K562 (cell line): ENCODE data around the gene PSMB10.

Experiments
- BACH1 ChIP-seq: fragments of 200-800 bp; sonication (Bioruptor generic); IDR thresholded peaks from 2 replicates; pipeline ENCODE4 v1.6.1; 2016; ENCODE audit warnings: missing genetic modification characterization, missing compliant biosample characterization
- KLF10 ChIP-seq: fragments of 250-450 bp; sonication (Bioruptor Pico); IDR thresholded peaks from 2 replicates; pipeline ENCODE4 v1.6.1; 2021; ENCODE audit warnings: matching md5 sums
- MAX ChIP-seq: sonication (generic); formaldehyde crosslinking; IDR thresholded peaks from 2 replicates; pipeline ENCODE4 v1.9.0; 2022; ENCODE audit warnings: mild to moderate bottlenecking, missing genetic modification reagents
- NFE2 ChIP-seq: IDR thresholded peaks from 2 replicates; pipeline ENCODE4 v1.6.1; 2014; ENCODE audit warnings: antibody characterized with exemption, low read depth
- NR1H2 ChIP-seq: sonication (generic); formaldehyde crosslinking; IDR thresholded peaks from 2 replicates; pipeline ENCODE4 v1.4.0; 2020; ENCODE audit warnings: mild to moderate bottlenecking, missing genetic modification reagents
- RBFOX2 ChIP-seq: fragments of 200-400 bp; formaldehyde crosslinking; IDR thresholded peaks from 2 replicates; pipeline ENCODE4 v1.6.1; 2017; ENCODE audit warnings: low read depth, mild to moderate bottlenecking, low read length, moderate library complexity
- RFX5 ChIP-seq: IDR thresholded peaks from 2 replicates; pipeline ENCODE4 v1.6.1; 2011; ENCODE audit warnings: low read depth, mild to moderate bottlenecking, improper control_type of control experiment, low read length
- SP1 ChIP-seq: sonication (generic); formaldehyde crosslinking; IDR thresholded peaks from 2 replicates; pipeline ENCODE4 v1.8.1; 2022; ENCODE audit warnings: mild to moderate bottlenecking, missing genetic modification reagents
- TFAM ChIP-seq: fragments of 250-450 bp; sonication (Bioruptor Pico); conservative IDR thresholded peaks from 2 replicates; pipeline ENCODE4 v1.5.0; 2021; ENCODE audit warnings: mild to moderate bottlenecking, moderate library complexity
- USF2 ChIP-seq: sonication (generic); formaldehyde crosslinking; IDR thresholded peaks from 2 replicates; pipeline ENCODE4 v1.5.0; 2020; ENCODE audit warnings: missing genetic modification reagents
- ZNF124 ChIP-seq: sonication (generic); formaldehyde crosslinking; IDR thresholded peaks from 2 replicates; pipeline ENCODE4 v1.8.1; 2022; ENCODE audit warnings: missing genetic modification reagents
- ZNF316 ChIP-seq: fragments of 450-650 bp; IDR thresholded peaks from 2 replicates; pipeline ENCODE4 v1.6.1; 2016

DNA sequence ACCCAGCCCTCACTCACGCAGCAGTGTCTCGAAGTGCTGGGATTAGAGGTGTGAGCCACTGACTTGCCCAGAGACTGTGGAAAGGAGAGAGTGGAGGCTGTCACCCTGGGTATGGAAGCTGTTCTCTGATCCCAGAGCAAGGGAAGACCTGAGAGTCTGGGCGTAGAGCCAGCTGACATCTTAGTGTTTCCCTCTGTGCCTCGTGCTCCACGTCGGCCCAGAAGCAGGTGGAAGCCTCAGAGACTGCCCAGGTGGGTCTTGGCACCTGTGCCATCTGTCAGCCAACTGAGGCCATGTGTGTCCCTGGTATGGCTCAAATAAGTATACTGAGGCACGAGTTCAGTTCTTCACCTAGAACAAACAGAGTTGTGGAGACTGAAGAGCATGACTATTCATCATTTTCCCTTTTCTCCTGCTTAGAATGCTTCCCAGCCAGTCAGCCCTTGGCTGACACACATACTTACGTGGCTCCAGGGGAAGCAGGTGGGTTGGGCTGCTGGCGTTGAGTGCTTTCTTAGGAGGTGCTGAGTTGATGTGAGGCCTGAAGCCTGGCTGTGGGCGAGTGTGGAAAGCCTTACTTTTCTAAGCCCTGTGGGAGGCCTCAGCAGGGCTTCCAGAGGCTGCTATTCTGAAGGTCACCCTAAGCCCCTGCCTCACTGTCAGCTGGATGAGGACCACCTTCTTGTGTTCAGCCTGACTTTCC lies 13.1 kb downstream of the PSMB10 start:
- no peak for TF ChIP-seq USF2 (CRISPR knock-in tag)
- no peak for TF ChIP-seq BACH1 (tag)
- TF ChIP-seq SP1, result no peak
- TF ChIP-seq TFAM (CRISPR knock-in tag), result no peak
- TF ChIP-seq KLF10 (CRISPR knock-in tag), result no peak
- no peak for TF ChIP-seq RBFOX2
- no peak for TF ChIP-seq NFE2
- no peak for TF ChIP-seq ZNF124 (CRISPR knock-in tag)
- no peak for TF ChIP-seq MAX (CRISPR knock-in tag)
- no peak for TF ChIP-seq ZNF316
- TF ChIP-seq RFX5, result no peak
- TF ChIP-seq NR1H2 (CRISPR knock-in tag), result no peak
